CD4-positive, alpha-beta memory T cell (primary cell): ENCODE measurements around the gene CTDSPL. TPM values are rescaled to one million over a fixed set of nuclear protein-coding genes. Genes with fewer than 3 reads are reported as not detected.

Experiments used
- CTCF ChIA-PET: fragments of 350-600 bp; sonication (Branson Sonifier 250); formaldehyde crosslinking; loops from one replicate; lab custom pipeline; 2021; ENCODE audit warnings: inconsistent platforms; ENCODE audit not compliant: partially characterized antibody; lab: Charles Lee
- POLR2A ChIA-PET: fragments of 350-600 bp; sonication (Branson Sonifier 250); formaldehyde crosslinking; loops from one replicate; lab custom pipeline; 2021; ENCODE audit not compliant: partially characterized antibody; lab: Charles Lee
- DNase-seq, 5 donors: peaks; one replicate each; pipeline versions ENCODE4 v3.0.0 to v3.0.0-alpha.2; 2020 to 2022; ENCODE audit warnings: mixed read lengths in 1 of 5
- H3K27ac ChIP-seq: one replicate; pipeline ENCODE4 v1.7.0; 2013; ENCODE audit warnings: low read depth, low read length
- H3K27me3 ChIP-seq: 2 replicates; pipeline ENCODE4 v1.7.0; 2013; ENCODE audit warnings: mild to moderate bottlenecking, low read length, moderate library complexity; ENCODE audit not compliant: insufficient read depth
- H3K36me3 ChIP-seq: 2 replicates; pipeline ENCODE4 v1.7.0; 2013; ENCODE audit warnings: mild to moderate bottlenecking, low read length, moderate library complexity; ENCODE audit not compliant: insufficient read depth
- H3K4me1 ChIP-seq: 2 replicates; pipeline ENCODE4 v1.7.0; 2013; ENCODE audit warnings: mild to moderate bottlenecking, low read length, moderate library complexity; ENCODE audit not compliant: insufficient read depth
- H3K4me3 ChIP-seq, 2 donors: one replicate each; pipeline ENCODE4 v1.7.0; 2013; ENCODE audit warnings: low read length in 2 of 2, mild to moderate bottlenecking in 1 of 2
- H3K9me3 ChIP-seq, 2 donors: one replicate each; pipeline ENCODE4 v1.7.0; 2013; ENCODE audit warnings: low read length in 2 of 2, control low read depth in 1 of 2; ENCODE audit not compliant: control insufficient read depth in 1 of 2
- H3K27ac Mint-ChIP-seq, 7 donors: one replicate each; pipeline ENCODE4 v1.8.0; 2020 to 2021; ENCODE audit warnings: mixed read lengths in 7 of 7, mild to moderate bottlenecking in 6 of 7, inconsistent platforms in 3 of 7, moderate library complexity in 3 of 7
- H3K27me3 Mint-ChIP-seq, 2 donors: one replicate each; pipeline ENCODE4 v1.8.0; 2020 to 2021; ENCODE audit warnings: mixed read lengths in 2 of 2
- H3K36me3 Mint-ChIP-seq, 2 donors: one replicate each; pipeline ENCODE4 v1.8.0; 2020 to 2021; ENCODE audit warnings: mixed read lengths in 2 of 2, inconsistent platforms in 1 of 2, mild to moderate bottlenecking in 1 of 2
- H3K4me1 Mint-ChIP-seq, 4 donors: one replicate each; pipeline ENCODE4 v1.8.0; 2020 to 2021; ENCODE audit warnings: mixed read lengths in 4 of 4, mild to moderate bottlenecking in 1 of 4
- H3K4me3 Mint-ChIP-seq, 8 donors: one replicate each; pipeline ENCODE4 v1.8.0; 2020 to 2021; ENCODE audit warnings: mixed read lengths in 8 of 8, mild to moderate bottlenecking in 7 of 8, moderate library complexity in 6 of 8, inconsistent platforms in 3 of 8
- H3K9me3 Mint-ChIP-seq, 8 donors: one replicate each; pipeline ENCODE4 v1.8.0; 2020 to 2021; ENCODE audit warnings: mixed read lengths in 8 of 8, mild to moderate bottlenecking in 5 of 8, inconsistent platforms in 3 of 8, moderate library complexity in 1 of 8
- intact Hi-C: fragments of 100-400 bp; cut with micrococcal nuclease; formaldehyde crosslinking; loops from one replicate; pipeline ENCODE4 v1.15.1; 2023
- polyA plus RNA-seq, 2 donors: library from polyadenylated mRNA; unstranded; fragments of 300-500 nt; fragmentation: Illumina TruSeq; gene quantifications; one replicate each; pipeline ENCODE4 v1.2.3, GENCODE V29; 2021
- total RNA-seq, 2 experiments: library from RNA; stranded (reverse); gene quantifications; one replicate each; pipeline ENCODE4 v1.2.3, GENCODE V29; 2021

CTDSPL gene
- total and polyA plus RNA-seq, 4 experiments from 2014 or later = 0.08 to 0.73 (median 0.61) TPM; not detected in 1

DNA sequence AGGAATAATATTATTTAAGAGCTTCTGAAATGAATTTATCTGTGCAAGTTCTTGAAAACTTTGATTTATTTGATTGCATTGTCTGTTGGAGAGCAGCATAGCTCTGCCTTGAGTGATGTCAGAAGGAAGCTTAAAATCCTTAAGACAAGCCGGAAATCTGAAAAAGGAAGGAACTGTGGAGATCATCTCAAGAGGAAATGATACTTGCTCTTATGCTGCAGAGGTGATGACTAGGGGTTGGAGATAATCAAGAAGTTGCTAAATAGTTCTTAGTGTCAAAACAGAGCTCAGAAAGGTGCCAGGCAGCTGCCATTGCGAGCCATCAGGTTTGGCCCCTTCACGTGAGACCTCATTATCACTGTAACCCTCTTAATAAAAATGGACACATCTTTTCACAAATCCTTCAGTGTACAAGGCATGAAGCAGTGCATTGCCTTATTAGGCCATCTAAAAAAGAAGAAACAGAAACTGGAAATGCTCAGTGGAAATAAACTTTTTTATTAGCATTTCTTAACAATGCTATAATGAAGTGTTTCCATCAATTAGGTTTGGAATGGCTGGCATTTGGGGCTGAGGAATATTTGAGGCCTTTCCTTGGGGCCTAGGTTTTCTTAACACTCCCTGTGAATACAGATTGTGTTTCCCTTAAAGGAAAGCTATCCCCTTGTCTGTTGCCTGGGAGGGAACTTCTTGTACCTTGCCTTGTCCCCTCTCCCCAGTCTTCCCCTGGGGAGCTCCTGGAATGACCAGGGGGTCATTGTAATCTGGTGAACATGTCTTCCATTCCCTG is 94.4 kb downstream of the CTDSPL start:
- ChIA-PET CTCF (interaction anchor here (0.8 to 2.7 kb wide), 5 partner anchors 10 to 101 kb away, joined by 3 to 13 read pairs (median 3); no protein-coding TSS in a partner anchor), POLR2A (no interaction called here)
- H3K27me3 ChIP-seq = no peaks in the 10 kb centered on the region
- no peaks in the 10 kb centered on the region for H3K9me3 ChIP-seq
- H3K4me3 ChIP-seq = no peak overlapping the region
- H3K36me3 ChIP-seq = no peaks in the 10 kb centered on the region
- no peak overlapping the region for H3K27ac ChIP-seq
- no peak for DNase-seq
- Mint-ChIP-seq H3K9me3 (no peaks in the 10 kb centered on the region), H3K36me3 (no peaks in the 10 kb centered on the region), H3K4me1 (peaks cover 13 to 30% (median 19%) of the 10 kb centered on the region in 4 donors), H3K27me3 (no peaks in the 10 kb centered on the region), H3K4me3 (peak overlapping the region in 3 of 8 donors; percentile 4 to 52 (median 21)), H3K27ac (peak overlapping the region; percentile 32 to 91 (median 83))
- intact Hi-C loops = no loop called here
- H3K4me1 ChIP-seq = peaks cover 15% of the 10 kb centered on the region

DNA sequence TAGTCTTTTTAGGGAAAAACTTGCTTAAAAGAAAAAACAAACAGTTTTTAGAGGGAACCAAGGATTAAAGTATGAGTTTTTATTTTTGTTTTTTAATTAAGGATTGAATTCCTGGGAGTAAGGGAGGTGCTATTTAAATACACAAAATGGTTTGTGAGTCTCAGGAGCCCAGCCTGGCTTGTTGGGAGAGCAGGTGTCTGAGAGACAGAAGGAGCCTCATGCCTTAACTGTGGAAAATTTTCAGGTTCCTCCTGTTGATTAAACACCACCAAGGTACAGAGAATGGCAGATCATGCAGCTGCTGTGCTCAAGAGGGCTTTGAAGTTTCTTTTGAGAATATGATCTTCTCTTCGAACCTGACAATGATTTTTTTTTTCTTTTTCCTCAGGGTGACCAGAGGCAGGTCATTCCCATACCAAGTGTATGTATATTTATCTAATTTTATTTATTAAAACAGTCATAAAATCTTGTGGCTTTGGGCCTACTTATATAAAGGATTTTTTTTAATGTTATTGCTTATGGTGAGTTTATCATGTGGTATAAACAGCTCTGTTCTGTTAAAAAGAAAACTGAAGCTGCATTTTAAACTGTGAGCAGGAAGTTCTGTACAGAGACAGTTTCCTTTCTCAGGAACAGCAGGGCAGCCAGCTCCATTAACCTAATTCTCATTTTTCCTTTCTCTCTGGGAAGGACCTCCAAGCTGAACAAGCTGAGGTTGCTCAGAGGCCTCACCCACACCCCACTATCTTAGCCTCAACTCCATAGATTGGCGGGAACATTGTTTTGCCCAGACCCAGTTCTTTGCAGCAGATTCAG is 95.3 kb downstream of the CTDSPL start:
- no peaks in the 10 kb centered on the region for H3K9me3 Mint-ChIP-seq
- Histone ChIP-seq H3K4me1 (peaks cover 15% of the 10 kb centered on the region), H3K9me3 (no peaks in the 10 kb centered on the region), H3K4me3 (no peak overlapping the region), H3K36me3 (no peaks in the 10 kb centered on the region), H3K27me3 (no peaks in the 10 kb centered on the region), H3K27ac (no peak overlapping the region)
- peaks cover 13 to 30% (median 19%) of the 10 kb centered on the region in 4 donors for H3K4me1 Mint-ChIP-seq
- H3K27me3 Mint-ChIP-seq = no peaks in the 10 kb centered on the region
- intact Hi-C loops = no loop called here
- ChIA-PET POLR2A (no interaction called here), CTCF (interaction anchor here (1.1 to 2.7 kb wide), 3 partner anchors 9 to 18 kb away, joined by 3 to 13 read pairs (median 5); no protein-coding TSS in a partner anchor)
- no peaks in the 10 kb centered on the region for H3K36me3 Mint-ChIP-seq
- peak overlapping the region; percentile 68 to 93 (median 88) for H3K27ac Mint-ChIP-seq
- peak in 2 of 5 donors; percentile 5 to 10 for DNase-seq
- H3K4me3 Mint-ChIP-seq = peak overlapping the region in 5 of 8 donors; percentile 21 to 69 (median 52)

DNA sequence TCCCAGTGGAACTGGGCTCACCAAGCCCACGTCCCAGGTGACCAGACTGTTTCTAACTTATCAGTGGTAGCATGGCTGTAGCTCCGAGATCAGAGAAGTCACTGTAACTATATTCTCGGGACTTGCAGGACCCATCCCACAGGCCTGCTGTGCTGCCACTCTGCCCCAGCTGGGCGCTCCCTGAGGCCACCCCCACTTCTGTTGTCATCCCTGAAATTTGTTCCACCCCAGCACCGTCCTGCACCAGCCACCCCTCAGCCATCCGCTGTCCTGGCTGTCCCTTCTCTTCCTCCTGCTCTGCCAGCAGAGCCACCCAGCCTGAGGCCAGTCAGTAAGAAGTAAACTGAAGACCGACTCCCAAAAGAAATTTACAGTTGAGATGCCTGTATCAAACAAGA is 95.9 kb downstream of the CTDSPL start:
- Mint-ChIP-seq H3K9me3 (no peaks in the 10 kb centered on the region), H3K4me3 (peak overlapping the region in 5 of 8 donors; percentile 33 to 69 (median 55)), H3K36me3 (no peaks in the 10 kb centered on the region), H3K27me3 (no peaks in the 10 kb centered on the region), H3K4me1 (peaks cover 13 to 30% (median 19%) of the 10 kb centered on the region in 4 donors), H3K27ac (peak overlapping the region; percentile 68 to 93 (median 87))
- Histone ChIP-seq H3K27me3 (no peaks in the 10 kb centered on the region), H3K36me3 (no peaks in the 10 kb centered on the region), H3K27ac (no peak overlapping the region), H3K4me3 (no peak overlapping the region), H3K4me1 (peaks cover 15% of the 10 kb centered on the region), H3K9me3 (no peaks in the 10 kb centered on the region)
- ChIA-PET POLR2A (no interaction called here), CTCF (interaction anchor here (1.1 to 2.7 kb wide), 2 partner anchors 11 to 17 kb away, joined by 5 to 13 read pairs; no protein-coding TSS in a partner anchor)
- intact Hi-C loops = no loop called here
- no peak for DNase-seq

DNA sequence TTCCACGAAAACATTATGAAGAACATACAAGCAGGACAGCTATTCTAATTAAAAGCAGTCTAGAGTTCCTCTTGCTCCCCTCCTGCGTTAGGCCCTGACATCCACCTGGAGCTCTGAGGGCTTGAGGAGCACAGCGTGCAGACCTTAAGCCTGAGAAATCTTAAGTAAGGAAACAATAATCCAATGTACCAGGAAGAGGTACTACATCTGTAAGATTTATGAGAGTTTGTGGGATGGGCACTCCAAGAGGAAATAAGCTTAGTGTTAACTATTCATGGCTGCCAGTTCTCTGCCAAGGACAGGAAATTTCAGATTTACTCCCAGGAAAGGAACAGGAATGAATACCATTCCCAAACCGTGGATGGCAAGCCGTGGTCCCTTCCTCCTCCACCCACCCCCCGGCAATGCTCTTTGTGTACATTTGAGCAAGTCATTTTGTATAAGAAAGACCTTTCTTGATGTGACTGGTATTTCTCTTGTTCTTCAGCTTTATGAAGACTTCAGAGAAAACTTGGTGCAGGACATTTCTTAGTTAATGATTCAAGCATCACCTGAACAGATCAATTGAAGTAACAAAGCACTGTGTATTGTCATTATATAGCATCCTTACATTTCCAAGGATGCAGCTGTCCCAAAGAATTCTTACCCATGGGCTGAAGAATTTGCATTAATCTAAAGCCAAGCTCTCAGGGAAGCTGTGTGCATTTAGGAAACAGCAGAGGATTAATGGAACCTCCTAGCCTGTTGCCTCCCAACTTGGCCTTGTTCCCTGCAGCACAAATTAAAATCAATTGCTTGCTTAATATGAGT is 100.1 kb downstream of the CTDSPL start:
- H3K27me3 Mint-ChIP-seq = no peaks in the 10 kb centered on the region
- no peak overlapping the region for H3K4me3 Mint-ChIP-seq
- intact Hi-C loops = no loop called here
- peaks cover 6 to 11% (median 9%) of the 10 kb centered on the region in 4 donors for H3K4me1 Mint-ChIP-seq
- Histone ChIP-seq H3K27ac (no peak overlapping the region), H3K4me1 (peaks cover 6% of the 10 kb centered on the region), H3K9me3 (no peaks in the 10 kb centered on the region), H3K27me3 (no peaks in the 10 kb centered on the region), H3K36me3 (no peaks in the 10 kb centered on the region), H3K4me3 (no peak overlapping the region)
- no peaks in the 10 kb centered on the region for H3K36me3 Mint-ChIP-seq
- no peak for DNase-seq
- CTCF ChIA-PET = interaction anchor here (0.7 to 7.9 kb wide), 4 partner anchors 10 to 108 kb away, joined by 3 to 59 read pairs (median 3); no protein-coding TSS in a partner anchor
- no peaks in the 10 kb centered on the region for H3K9me3 Mint-ChIP-seq
- H3K27ac Mint-ChIP-seq = peak overlapping the region in 2 of 7 donors; percentile 36 to 70
- POLR2A ChIA-PET = no interaction called here

DNA sequence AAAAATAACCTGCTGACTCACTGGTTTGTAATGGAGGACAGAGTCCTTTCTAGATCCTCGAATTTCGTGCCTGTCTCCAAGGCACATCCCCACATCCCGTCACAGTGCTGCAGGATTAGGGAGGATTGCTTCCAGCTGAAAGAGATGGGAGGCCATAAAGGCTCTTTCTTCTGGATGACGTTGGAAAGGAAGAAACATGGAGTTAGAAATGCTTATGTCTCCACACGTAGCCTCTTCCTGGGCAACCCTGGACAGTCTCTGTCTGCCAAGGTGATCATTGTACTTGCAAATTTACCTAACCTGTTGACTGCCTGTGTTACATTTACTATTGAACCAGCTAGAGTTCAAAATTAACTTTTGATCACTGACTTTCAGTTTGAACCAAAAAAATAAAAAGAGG is 101.3 kb downstream of the CTDSPL start:
- Mint-ChIP-seq H3K4me1 (peaks cover 0 to 1% (median under 1%) of the 10 kb centered on the region in 4 donors), H3K9me3 (no peaks in the 10 kb centered on the region), H3K27ac (no peak overlapping the region), H3K4me3 (no peak overlapping the region), H3K36me3 (no peaks in the 10 kb centered on the region), H3K27me3 (no peaks in the 10 kb centered on the region)
- intact Hi-C loops = no loop called here
- Histone ChIP-seq H3K27ac (no peak overlapping the region), H3K36me3 (no peaks in the 10 kb centered on the region), H3K4me1 (no peaks in the 10 kb centered on the region), H3K4me3 (no peak overlapping the region), H3K27me3 (no peaks in the 10 kb centered on the region), H3K9me3 (no peaks in the 10 kb centered on the region)
- DNase-seq = no peak
- POLR2A ChIA-PET = no interaction called here
- CTCF ChIA-PET = interaction anchor here (7.9 kb wide), 1 partner anchor 13 kb away, joined by 59 read pairs; no protein-coding TSS in a partner anchor

DNA sequence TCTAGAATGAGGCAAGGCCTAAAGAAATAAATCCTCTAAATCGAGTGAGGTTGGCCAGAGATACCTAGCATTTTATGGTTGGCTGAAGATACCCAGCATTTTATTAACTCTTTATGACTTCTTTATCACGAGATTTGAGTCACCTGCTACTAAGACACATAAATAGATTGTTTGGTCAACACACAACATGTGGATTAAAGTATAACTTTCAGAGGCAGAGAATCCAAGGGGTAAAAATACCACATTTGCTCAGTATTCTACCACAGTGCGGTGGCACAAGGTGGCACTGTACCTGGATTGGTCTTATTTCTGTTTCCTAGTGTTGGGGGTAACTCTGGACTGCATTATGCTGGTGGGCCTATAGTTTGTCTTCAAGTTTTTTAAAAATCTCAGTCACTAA is 102.0 kb downstream of the CTDSPL start:
- CTCF ChIA-PET = interaction anchor here (0.6 to 7.9 kb wide), 3 partner anchors 9 to 18 kb away, joined by 5 to 59 read pairs (median 5); no protein-coding TSS in a partner anchor
- DNase-seq = no peak
- no peak overlapping the region for H3K4me3 ChIP-seq
- Mint-ChIP-seq H3K36me3 (no peaks in the 10 kb centered on the region), H3K4me3 (no peak overlapping the region), H3K27me3 (no peaks in the 10 kb centered on the region), H3K4me1 (no peaks in the 10 kb centered on the region), H3K27ac (no peak overlapping the region), H3K9me3 (no peaks in the 10 kb centered on the region)
- H3K36me3 ChIP-seq = no peaks in the 10 kb centered on the region
- H3K4me1 ChIP-seq = no peaks in the 10 kb centered on the region
- POLR2A ChIA-PET = no interaction called here
- H3K27ac ChIP-seq = no peak overlapping the region
- intact Hi-C loops = no loop called here
- no peaks in the 10 kb centered on the region for H3K9me3 ChIP-seq
- H3K27me3 ChIP-seq = no peaks in the 10 kb centered on the region
